H1 (cell line): ENCODE results near the gene NEURL2. TPM values are rescaled to one million over a fixed set of nuclear protein-coding genes. Genes with fewer than 3 reads are reported as not detected.
A peak's percentile ranks its signal among the peaks of the same experiment; 100 is the strongest.

Experiments used
- CTCF ChIA-PET: fragments of 300-600 bp; sonication (Branson Sonifier 250); formaldehyde crosslinking; loops from one replicate; lab custom pipeline; 2021; ENCODE audit not compliant: partially characterized antibody; lab: Charles Lee
- POLR2A ChIA-PET: fragments of 300-600 bp; sonication (Branson Sonifier 250); formaldehyde crosslinking; loops from one replicate; lab custom pipeline; 2021; ENCODE audit warnings: inconsistent platforms; ENCODE audit not compliant: partially characterized antibody; lab: Charles Lee
- DNase-seq, 2 experiments: peaks; one replicate each; pipeline versions ENCODE4 v3.0.0 to v3.0.0-alpha.2; 2010 to 2022; ENCODE audit warnings: low spot score in 2 of 2, low read depth in 1 of 2, mixed read lengths in 1 of 2
- FAIRE-seq: peaks from 2 replicates; lab custom pipeline; 2011; peaks lifted over from hg19 to GRCh38; lab: Jason Lieb, UNC
- H2AFZ ChIP-seq: 2 replicates; pipeline ENCODE4 v1.8.1; 2012; ENCODE audit warnings: low read length, inconsistent platforms
- H2AK5ac ChIP-seq: 2 replicates; pipeline ENCODE4 v1.6.1; 2013; ENCODE audit warnings: low read depth, low read length
- H2BK120ac ChIP-seq: replicated peaks from 2 replicates; pipeline ENCODE3; 2013; ENCODE audit warnings: low read depth, low read length, inconsistent platforms
- H2BK12ac ChIP-seq: 2 replicates; pipeline ENCODE4 v1.6.1; 2013; ENCODE audit warnings: low read depth, low read length
- H2BK15ac ChIP-seq: 2 replicates; pipeline ENCODE4 v1.6.1; 2013; ENCODE audit warnings: low read length
- H2BK20ac ChIP-seq: 2 replicates; pipeline ENCODE4 v1.6.1; 2013; ENCODE audit warnings: low read length
- H2BK5ac ChIP-seq: 2 replicates; pipeline ENCODE4 v1.6.1; 2013; ENCODE audit warnings: low read depth, low read length
- H3K14ac ChIP-seq: 2 replicates; pipeline ENCODE4 v1.6.1; 2013; ENCODE audit warnings: inconsistent platforms; ENCODE audit not compliant: insufficient read length
- H3K18ac ChIP-seq: 2 replicates; pipeline ENCODE4 v1.6.1; 2013; ENCODE audit warnings: low read length; ENCODE audit errors: extremely low read depth
- H3K23ac ChIP-seq: 2 replicates; pipeline ENCODE4 v1.6.1; 2013; ENCODE audit warnings: inconsistent platforms; ENCODE audit not compliant: insufficient read length
- H3K23me2 ChIP-seq: 2 replicates; pipeline ENCODE4 v1.6.1; 2013; ENCODE audit warnings: low read depth, low read length
- H3K27ac ChIP-seq: 2 replicates; pipeline ENCODE4 v1.6.1; 2011; ENCODE audit warnings: low read depth, low read length, inconsistent platforms
- H3K27me3 ChIP-seq, 4 experiments: replicated peaks in 1 of 4; 1 replicate in 1 of 4; 2 replicates in 3 of 4; pipeline versions ENCODE4 v1.6.1 to v1.8.1; 2011 to 2013; ENCODE audit warnings: low read length in 3 of 4, mild to moderate bottlenecking in 3 of 4, inconsistent platforms in 2 of 4, mixed read lengths in 2 of 4, moderate library complexity in 1 of 4; ENCODE audit not compliant: control insufficient read depth in 3 of 4, insufficient read depth in 3 of 4; ENCODE audit errors: extremely low read depth in 1 of 4
- H3K36me3 ChIP-seq, 4 experiments: 2 replicates each; pipeline versions ENCODE4 v1.6.1 to v1.8.1; 2011 to 2013; ENCODE audit warnings: mild to moderate bottlenecking in 4 of 4, low read length in 3 of 4, moderate library complexity in 2 of 4, control low read depth in 1 of 4, inconsistent platforms in 1 of 4; ENCODE audit not compliant: insufficient read depth in 4 of 4, control insufficient read depth in 2 of 4
- H3K4ac ChIP-seq: replicated peaks from 2 replicates; pipeline ENCODE3; 2013; ENCODE audit warnings: low read length, low read depth, mixed read lengths, inconsistent platforms; ENCODE audit not compliant: insufficient read length
- H3K4me1 ChIP-seq, 4 experiments: replicated peaks in 1 of 4; 1 replicate in 1 of 4; 2 replicates in 3 of 4; pipeline versions ENCODE4 v1.6.1 to v1.8.1; 2011 to 2013; ENCODE audit warnings: low read length in 3 of 4, inconsistent platforms in 2 of 4, mixed read lengths in 1 of 4; ENCODE audit not compliant: insufficient read depth in 4 of 4, control insufficient read depth in 3 of 4
- H3K4me2 ChIP-seq, 2 experiments: 2 replicates each; pipeline versions ENCODE4 v1.6.1 to v1.8.1; 2011 to 2013; ENCODE audit warnings: low read depth in 2 of 2, low read length in 2 of 2, control low read depth in 1 of 2, inconsistent platforms in 1 of 2, mild to moderate bottlenecking in 1 of 2; ENCODE audit not compliant: insufficient read depth in 1 of 2
- H3K4me3 ChIP-seq, 4 experiments: fragments of 200-600, 300-600 bp in 1 of 4; sonication (generic), shearing (Covaris generic), sonication (Bioruptor Twin) in 1 of 4; 2 replicates each; pipeline versions ENCODE4 v1.5.1 to v1.8.1; 2011 to 2016; ENCODE audit warnings: low read length in 4 of 4, low read depth in 3 of 4, control low read depth in 2 of 4, inconsistent platforms in 2 of 4, mild to moderate bottlenecking in 2 of 4, mixed read lengths in 1 of 4, moderate library complexity in 1 of 4; ENCODE audit not compliant: insufficient read depth in 2 of 4; ENCODE audit errors: extremely low read depth in 1 of 4
- H3K56ac ChIP-seq: replicated peaks from 2 replicates; pipeline ENCODE3; 2013; ENCODE audit warnings: low read depth, mild to moderate bottlenecking, mixed read lengths, low read length, inconsistent platforms; ENCODE audit not compliant: insufficient read length
- H3K79me1 ChIP-seq: 2 replicates; pipeline ENCODE4 v1.6.1; 2013; ENCODE audit warnings: low read depth, low read length, control low read depth
- H3K79me2 ChIP-seq, 2 experiments: 2 replicates each; pipeline versions ENCODE4 v1.6.1 to v1.8.1; 2012 to 2013; ENCODE audit warnings: low read length in 2 of 2, mild to moderate bottlenecking in 2 of 2, inconsistent platforms in 1 of 2; ENCODE audit not compliant: insufficient read depth in 2 of 2, control insufficient read depth in 1 of 2
- H3K9ac ChIP-seq, 4 experiments: replicated peaks in 1 of 4; 1 replicate in 1 of 4; 2 replicates in 3 of 4; pipeline versions ENCODE4 v1.6.1 to v1.8.1; 2011 to 2013; ENCODE audit warnings: low read depth in 3 of 4, low read length in 3 of 4, control low read depth in 2 of 4, mild to moderate bottlenecking in 2 of 4, moderate library complexity in 2 of 4, inconsistent platforms in 1 of 4; ENCODE audit errors: extremely low read depth in 1 of 4
- H3K9me3 ChIP-seq, 2 experiments: 2 replicates each; pipeline versions ENCODE4 v1.6.1 to v1.8.1; 2012 to 2013; ENCODE audit warnings: mild to moderate bottlenecking in 2 of 2, moderate library complexity in 2 of 2, control low read depth in 1 of 2, inconsistent platforms in 1 of 2, low read depth in 1 of 2, low read length in 1 of 2, mixed read lengths in 1 of 2; ENCODE audit not compliant: insufficient read depth in 2 of 2
- H4K20me1 ChIP-seq, 2 experiments: replicated peaks in 1 of 2; 2 replicates each; pipeline versions ENCODE3 to v1.8.1; 2011 to 2013; ENCODE audit warnings: inconsistent platforms in 2 of 2, low read length in 2 of 2, mild to moderate bottlenecking in 1 of 2; ENCODE audit not compliant: insufficient read depth in 2 of 2, control insufficient read depth in 1 of 2
- H4K5ac ChIP-seq: 2 replicates; pipeline ENCODE4 v1.6.1; 2013; ENCODE audit warnings: low read length, low read depth, mixed read lengths, inconsistent platforms; ENCODE audit not compliant: insufficient read length
- H4K8ac ChIP-seq: 2 replicates; pipeline ENCODE4 v1.8.0; 2013; ENCODE audit warnings: mild to moderate bottlenecking, moderate library complexity, low read length, inconsistent platforms; ENCODE audit not compliant: insufficient read depth; ENCODE audit errors: extremely low read depth
- H4K91ac ChIP-seq: replicated peaks from 2 replicates; pipeline ENCODE3; 2013; ENCODE audit warnings: low read length, mixed read lengths, inconsistent platforms; ENCODE audit not compliant: insufficient read length
- CREB1 ChIP-seq: IDR thresholded peaks from 2 replicates; pipeline ENCODE4 v1.6.1; 2012; ENCODE audit warnings: inconsistent platforms
- KDM1A ChIP-seq: fragments of 200-600, 300-600 bp; sonication (generic); IDR thresholded peaks from 2 replicates; pipeline ENCODE4 v1.7.1; 2016; ENCODE audit warnings: mild to moderate bottlenecking, low read length, borderline replicate concordance
- POLR2A ChIP-seq, 2 experiments: IDR thresholded peaks; 1 replicate in 1 of 2; 2 replicates in 1 of 2; pipeline ENCODE4 v1.6.1; 2011; ENCODE audit warnings: low read depth in 2 of 2, low read length in 2 of 2, mild to moderate bottlenecking in 2 of 2; ENCODE audit errors: control extremely low read depth in 1 of 2
- RNF2 ChIP-seq: fragments of 200-900, 300-1000 bp; sonication (generic); IDR thresholded peaks from 2 replicates; pipeline ENCODE4 v1.7.1; 2016; ENCODE audit warnings: borderline replicate concordance, low read depth, mild to moderate bottlenecking, antibody characterized with exemption, low read length; ENCODE audit not compliant: poor library complexity, severe bottlenecking; ENCODE audit errors: missing control alignments
- SIN3A ChIP-seq, 2 experiments: IDR thresholded peaks in 1 of 2; conservative IDR thresholded peaks in 1 of 2; 2 replicates each; pipeline ENCODE4 v1.6.1; 2011 to 2012; ENCODE audit warnings: low read length in 2 of 2, improper control_type of control experiment in 1 of 2, low read depth in 1 of 2, mild to moderate bottlenecking in 1 of 2
- SRF ChIP-seq: IDR thresholded peaks from 2 replicates; pipeline ENCODE4 v1.6.1; 2011; ENCODE audit warnings: mild to moderate bottlenecking, low read depth, low read length, moderate library complexity
- WGBS, 2 experiments: shearing (Covaris generic) in 1 of 2; methylation state at CpG; one replicate each; pipeline versions ENCODE4 v1.1.6 to v1.1.7; 2013 to 2015; ENCODE audit warnings: low lambda C conversion rate in 2 of 2, mixed read lengths in 2 of 2, inconsistent platforms in 1 of 2, low coverage in 1 of 2, missing lambda C conversion rate in 1 of 2; ENCODE audit not compliant: insufficient replicate concordance in 2 of 2, insufficient coverage in 1 of 2, insufficient read length in 1 of 2; ENCODE audit errors: extremely low coverage in 1 of 2, missing lambda C conversion rate in 1 of 2; 5-methylcytosine and 5-hydroxymethylcytosine counted together
- polyA plus RNA-seq, 7 experiments: library from polyadenylated mRNA; depleted of rRNA in 3 of 7; stranded (reverse) in 5 of 7; unstranded in 2 of 7; fragments of >200 nt in 5 of 7; fragments of 200-250 nt in 2 of 7; gene quantifications; 1 replicate in 5 of 7; 2 replicates in 1 of 7; 4 replicates in 1 of 7; pipeline versions ENCODE4 v1.2.1 to v1.2.3, GENCODE V29; 2011 to 2013; ENCODE audit warnings: missing spikeins in 2 of 7, mixed read lengths in 2 of 7
- total RNA-seq: library from RNA; stranded (reverse); fragmentation: NEBNext Ultra II Directional; extraction: Animal tissue kit (Norgen Biotek cat#: 25700); gene quantifications from 2 replicates; pipeline ENCODE4 v1.2.1, GENCODE V29; 2021
- TF ChIP-seq, protein P1 (sequence below): IDR thresholded peaks from 2 replicates; pipeline ENCODE4 v1.6.1; 2012; ENCODE audit warnings: low read length, inconsistent platforms

NEURL2 gene
- total and polyA plus RNA-seq, 2 of the 8 experiments (the other 6 are each of a cell fraction or from before 2014, with no cell fraction given): 6.9 TPM

DNA sequence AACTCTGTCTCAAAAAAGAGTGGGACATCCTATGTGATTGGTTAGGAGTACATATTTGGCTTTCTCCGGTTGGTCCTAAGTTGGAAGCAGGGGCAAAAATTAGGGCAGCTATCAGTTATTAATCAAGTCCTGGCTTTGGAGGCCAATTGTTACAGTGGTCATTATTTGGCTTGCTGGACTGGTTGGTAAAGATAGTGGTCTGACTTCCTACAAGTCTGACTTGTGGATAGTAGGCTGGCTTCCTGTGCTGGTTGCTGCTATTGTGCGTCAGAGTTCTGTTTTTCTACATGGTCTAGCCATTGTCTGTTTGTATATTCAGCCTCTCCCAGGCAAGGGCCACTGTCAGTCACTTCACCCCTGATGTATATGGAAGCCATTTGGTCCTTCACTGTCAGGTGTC, 40.8 kb downstream of the NEURL2 start:
- no peaks in the 10 kb centered on the region for H4K20me1 ChIP-seq
- H2BK5ac ChIP-seq: peak overlapping the region; percentile 74; the same call in 1 of the 2 replicates
- no peak for FAIRE-seq
- no peak overlapping the region for H2AFZ ChIP-seq
- POLR2A ChIA-PET: interaction anchor here (0.6 to 9.9 kb wide), 7 partner anchors 8 to 513 kb away, joined by 3 to 178 read pairs (median 11); partner anchors contain the start of genes CTSA, NEURL2 and SNX21
- H3K23ac ChIP-seq: no peak overlapping the region
- no peak overlapping the region for H2BK120ac ChIP-seq
- H2BK15ac ChIP-seq: no peak overlapping the region; the same call in 1 of the 2 replicates
- H4K91ac ChIP-seq: no peak overlapping the region
- H3K27me3 ChIP-seq: no peaks in the 10 kb centered on the region
- 0 out of 2 replicates have a peak overlapping the region, but pooled peaks have one; percentile 80 for H2AK5ac ChIP-seq
- H3K9ac ChIP-seq: no peak overlapping the region
- no peak for DNase-seq
- no peak overlapping the region for H4K8ac ChIP-seq
- no peak overlapping the region for H3K4ac ChIP-seq
- TF ChIP-seq SIN3A (conservative IDR thresholded peaks at IDR 0.05 in 1 of 2, IDR thresholded peaks at IDR 0.05 in 1 of 2; ENCODE audit: low read depth in 1 of 2, low read length in 2 of 2) (no peak), SRF (no peak), RNF2 (no peak), KDM1A (no peak), CREB1 (no peak), POLR2A (IDR thresholded peaks at IDR 0.05; ENCODE audit: control extremely low read depth in 1 of 2, low read depth in 2 of 2, low read length in 2 of 2) (no peak)
- TF ChIP-seq, protein P1, sequence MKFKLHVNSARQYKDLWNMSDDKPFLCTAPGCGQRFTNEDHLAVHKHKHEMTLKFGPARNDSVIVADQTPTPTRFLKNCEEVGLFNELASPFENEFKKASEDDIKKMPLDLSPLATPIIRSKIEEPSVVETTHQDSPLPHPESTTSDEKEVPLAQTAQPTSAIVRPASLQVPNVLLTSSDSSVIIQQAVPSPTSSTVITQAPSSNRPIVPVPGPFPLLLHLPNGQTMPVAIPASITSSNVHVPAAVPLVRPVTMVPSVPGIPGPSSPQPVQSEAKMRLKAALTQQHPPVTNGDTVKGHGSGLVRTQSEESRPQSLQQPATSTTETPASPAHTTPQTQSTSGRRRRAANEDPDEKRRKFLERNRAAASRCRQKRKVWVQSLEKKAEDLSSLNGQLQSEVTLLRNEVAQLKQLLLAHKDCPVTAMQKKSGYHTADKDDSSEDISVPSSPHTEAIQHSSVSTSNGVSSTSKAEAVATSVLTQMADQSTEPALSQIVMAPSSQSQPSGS: no peak
- H3K23me2 ChIP-seq: no peaks in the 10 kb centered on the region
- no peak overlapping the region for H3K27ac ChIP-seq
- no peaks in the 10 kb centered on the region for H3K9me3 ChIP-seq
- no peaks in the 10 kb centered on the region for H3K79me1 ChIP-seq
- no peak overlapping the region for H3K4me3 ChIP-seq
- H3K4me2 ChIP-seq: no peak overlapping the region
- 92% methylated on average over 2 of the region's 2 CpGs; no CpG with 5 or more reads in 1 of the 2 experiments for WGBS, 2 experiments
- H3K36me3 ChIP-seq: peaks cover 0 to 36% (median 0%) of the 10 kb centered on the region in 4 experiments; a peak in 4 of 8 replicates
- no peak overlapping the region for H4K5ac ChIP-seq
- peaks cover 4 to 16% (median 12%) of the 10 kb centered on the region in 4 experiments for H3K4me1 ChIP-seq
- no peak overlapping the region for H3K56ac ChIP-seq
- CTCF ChIA-PET: interaction anchor here (0.7 to 2.0 kb wide), 3 partner anchors 10 to 25 kb away, joined by 3 to 7 read pairs (median 4); no protein-coding TSS in a partner anchor
- no peak overlapping the region for H2BK12ac ChIP-seq
- H3K14ac ChIP-seq: no peak overlapping the region
- no peak overlapping the region for H2BK20ac ChIP-seq
- H3K18ac ChIP-seq: no peak overlapping the region
- peaks cover 0 to 9% of the 10 kb centered on the region in 2 experiments; a peak in 2 of 4 replicates for H3K79me2 ChIP-seq
